OCI-LY3 (cell line): ENCODE data around the gene PEMT.

Experiments used
- H2AFZ ChIP-seq: fragments of 200-600, 300-600 bp; shearing (Covaris generic); 2 replicates; pipeline ENCODE4 v1.6.0; 2014; ENCODE audit warnings: antibody characterized with exemption, low read depth, low read length
- H3K27ac ChIP-seq: fragments of 200-600, 300-600 bp; sonication (generic); 2 replicates; pipeline ENCODE4 v1.5.1; 2014; ENCODE audit warnings: mild to moderate bottlenecking, low read length, moderate library complexity, mixed read lengths
- H3K27me3 ChIP-seq: fragments of 200-600, 300-600 bp; sonication (generic); 2 replicates; pipeline ENCODE4 v1.6.1; 2014; ENCODE audit warnings: low read depth, low read length, mixed read lengths
- H3K36me3 ChIP-seq: fragments of 200-600, 300-600 bp; sonication (generic); replicated peaks from 2 replicates; pipeline ENCODE3; 2014; ENCODE audit warnings: low read depth, low read length, mixed read lengths
- H3K4me1 ChIP-seq: fragments of 300-600, 200-600 bp; sonication (generic); 2 replicates; pipeline ENCODE4 v1.6.1; 2014; ENCODE audit warnings: low read length, mixed read lengths
- H3K4me2 ChIP-seq: fragments of 200-600, 300-600 bp; sonication (generic); 2 replicates; pipeline ENCODE4 v1.6.1; 2014; ENCODE audit warnings: low read length, mixed read lengths
- H3K4me3 ChIP-seq: fragments of 300-600, 200-600 bp; sonication (generic); 2 replicates; pipeline ENCODE4 v1.5.1; 2014; ENCODE audit warnings: antibody characterized with exemption, mild to moderate bottlenecking, low read length, moderate library complexity
- H3K79me2 ChIP-seq: fragments of 300-600, 200-600 bp; shearing (Covaris generic); 2 replicates; pipeline ENCODE4 v1.6.1; 2014; ENCODE audit warnings: mild to moderate bottlenecking, low read length, mixed read lengths
- H3K9ac ChIP-seq: fragments of 300-600, 200-600 bp; shearing (Covaris generic); 2 replicates; pipeline ENCODE4 v1.6.0; 2014; ENCODE audit warnings: mild to moderate bottlenecking, low read length, moderate library complexity
- H3K9me3 ChIP-seq: fragments of 200-600, 300-600 bp; shearing (Covaris generic); 2 replicates; pipeline ENCODE4 v1.6.1; 2014; ENCODE audit warnings: low read length, mixed read lengths; ENCODE audit not compliant: insufficient read depth
- H4K20me1 ChIP-seq: fragments of 200-600, 300-600 bp; sonication (generic); 2 replicates; pipeline ENCODE4 v1.6.1; 2016; ENCODE audit warnings: low read length, mixed read lengths; ENCODE audit not compliant: insufficient read depth
- EZH2phosphoT487 ChIP-seq: fragments of 200-600 bp; shearing (Covaris generic); IDR thresholded peaks from 2 replicates; pipeline ENCODE4 v1.6.1; 2018; ENCODE audit warnings: antibody characterized with exemption, mixed run types, low read depth
- TF ChIP-seq, protein P1 (sequence below): fragments of 200-600, 300-600 bp; sonication (generic); IDR thresholded peaks from 2 replicates; pipeline ENCODE4 v1.5.1; 2014; ENCODE audit warnings: antibody characterized with exemption, low read length, low read depth

The PEMT gene

DNA sequence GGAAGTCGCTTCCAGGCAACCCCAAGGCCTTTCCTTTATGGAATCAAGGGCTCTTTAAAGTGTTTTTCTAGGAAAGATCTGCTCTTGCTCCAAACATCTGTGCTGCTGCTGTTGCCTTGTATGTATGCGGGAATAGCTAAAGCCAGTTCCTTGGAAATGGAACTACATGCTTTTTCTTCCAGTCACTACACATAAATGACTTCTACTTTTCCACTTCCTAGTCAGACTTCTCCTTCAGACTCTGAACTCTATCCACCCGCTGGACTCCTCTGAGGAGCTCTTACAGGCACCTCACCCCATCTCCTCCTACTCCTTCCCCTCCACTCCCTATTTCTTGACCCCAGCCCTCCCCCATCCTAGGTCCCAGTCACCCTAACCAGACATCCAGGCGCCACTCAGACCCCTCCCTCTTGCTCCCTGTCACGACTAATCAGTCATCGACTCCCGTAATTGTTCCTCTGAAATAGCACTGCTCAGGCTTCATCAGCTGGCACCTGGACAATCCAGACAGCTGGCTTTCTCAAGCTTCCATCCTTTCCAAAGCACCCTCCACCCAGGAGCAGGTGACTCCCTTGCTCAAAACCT, 15.0 kb upstream of the PEMT start:
- Histone ChIP-seq H3K9me3 (no peaks in the 10 kb centered on the region), H4K20me1 (no peaks in the 10 kb centered on the region), H3K4me1 (no peaks in the 10 kb centered on the region), H3K27me3 (no peaks in the 10 kb centered on the region), H3K4me2 (no peak overlapping the region), H3K36me3 (no peaks in the 10 kb centered on the region), H3K27ac (no peak overlapping the region), H3K79me2 (no peaks in the 10 kb centered on the region), H3K9ac (no peak overlapping the region), H3K4me3 (no peak overlapping the region), H2AFZ (no peak overlapping the region)
- TF ChIP-seq, protein P1, sequence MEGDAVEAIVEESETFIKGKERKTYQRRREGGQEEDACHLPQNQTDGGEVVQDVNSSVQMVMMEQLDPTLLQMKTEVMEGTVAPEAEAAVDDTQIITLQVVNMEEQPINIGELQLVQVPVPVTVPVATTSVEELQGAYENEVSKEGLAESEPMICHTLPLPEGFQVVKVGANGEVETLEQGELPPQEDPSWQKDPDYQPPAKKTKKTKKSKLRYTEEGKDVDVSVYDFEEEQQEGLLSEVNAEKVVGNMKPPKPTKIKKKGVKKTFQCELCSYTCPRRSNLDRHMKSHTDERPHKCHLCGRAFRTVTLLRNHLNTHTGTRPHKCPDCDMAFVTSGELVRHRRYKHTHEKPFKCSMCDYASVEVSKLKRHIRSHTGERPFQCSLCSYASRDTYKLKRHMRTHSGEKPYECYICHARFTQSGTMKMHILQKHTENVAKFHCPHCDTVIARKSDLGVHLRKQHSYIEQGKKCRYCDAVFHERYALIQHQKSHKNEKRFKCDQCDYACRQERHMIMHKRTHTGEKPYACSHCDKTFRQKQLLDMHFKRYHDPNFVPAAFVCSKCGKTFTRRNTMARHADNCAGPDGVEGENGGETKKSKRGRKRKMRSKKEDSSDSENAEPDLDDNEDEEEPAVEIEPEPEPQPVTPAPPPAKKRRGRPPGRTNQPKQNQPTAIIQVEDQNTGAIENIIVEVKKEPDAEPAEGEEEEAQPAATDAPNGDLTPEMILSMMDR, result no peak
- TF ChIP-seq EZH2phosphoT487, result no peak

DNA sequence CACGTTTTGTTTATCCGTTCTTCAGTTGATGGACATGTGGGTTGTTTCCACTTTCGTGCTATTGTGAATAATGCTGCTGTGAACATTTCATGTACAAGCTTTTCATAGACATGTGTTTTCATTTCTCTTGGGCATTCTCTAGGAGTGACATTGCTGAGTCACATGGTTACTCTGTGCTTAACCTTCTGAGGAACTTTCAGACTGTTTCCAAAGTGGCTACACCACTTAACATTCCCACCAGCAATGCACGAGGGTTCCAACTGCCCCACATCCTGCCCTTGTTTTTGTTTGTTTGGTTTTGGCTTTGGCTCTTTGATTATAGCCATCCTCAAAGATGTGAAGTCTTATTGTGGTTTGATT, 14.2 kb upstream of the PEMT start:
- H3K4me1 ChIP-seq, result no peaks in the 10 kb centered on the region
- no peak overlapping the region for H3K4me2 ChIP-seq
- no peak overlapping the region for H2AFZ ChIP-seq
- H3K4me3 ChIP-seq, result no peak overlapping the region
- H4K20me1 ChIP-seq, result no peaks in the 10 kb centered on the region
- no peak overlapping the region for H3K9ac ChIP-seq
- H3K9me3 ChIP-seq, result no peaks in the 10 kb centered on the region
- H3K79me2 ChIP-seq, result no peaks in the 10 kb centered on the region
- TF ChIP-seq EZH2phosphoT487, result no peak
- TF ChIP-seq, protein P1, result no peak
- H3K27me3 ChIP-seq, result no peaks in the 10 kb centered on the region
- H3K36me3 ChIP-seq, result no peaks in the 10 kb centered on the region
- no peak overlapping the region for H3K27ac ChIP-seq

DNA sequence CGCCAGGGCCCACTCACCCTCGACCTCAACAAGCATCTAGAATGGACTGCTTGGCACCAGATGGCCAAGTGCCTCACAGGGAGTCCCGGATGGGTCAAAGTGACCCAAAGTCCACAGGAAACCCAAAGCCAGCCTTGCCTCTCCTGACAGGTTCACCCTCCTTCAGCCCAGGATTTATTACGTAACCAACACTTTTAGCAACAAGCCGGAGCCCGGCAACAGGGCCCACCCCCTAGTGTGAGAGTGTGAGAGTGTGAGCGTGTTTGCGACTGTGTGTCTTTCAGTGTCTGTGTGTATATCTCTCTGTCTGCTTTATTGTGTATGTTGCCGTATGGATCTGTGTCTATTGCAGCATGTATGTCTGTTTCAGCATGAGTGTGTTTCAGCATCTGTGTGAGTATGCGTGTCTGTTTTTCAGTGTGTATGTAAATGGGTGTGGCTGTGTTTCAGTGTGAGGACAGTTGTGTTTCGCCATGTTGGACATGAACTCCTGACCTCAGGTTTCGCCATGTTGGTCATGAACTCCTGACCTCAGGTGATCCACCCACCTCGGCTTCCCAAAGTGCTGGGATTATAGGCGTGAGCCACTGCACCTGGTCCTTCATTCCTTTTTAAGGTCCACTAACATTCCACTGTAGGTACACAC, 13.7 kb upstream of the PEMT start:
- H4K20me1 ChIP-seq, result no peaks in the 10 kb centered on the region
- TF ChIP-seq EZH2phosphoT487, result no peak
- TF ChIP-seq, protein P1, result no peak
- H3K4me2 ChIP-seq, result no peak overlapping the region

DNA sequence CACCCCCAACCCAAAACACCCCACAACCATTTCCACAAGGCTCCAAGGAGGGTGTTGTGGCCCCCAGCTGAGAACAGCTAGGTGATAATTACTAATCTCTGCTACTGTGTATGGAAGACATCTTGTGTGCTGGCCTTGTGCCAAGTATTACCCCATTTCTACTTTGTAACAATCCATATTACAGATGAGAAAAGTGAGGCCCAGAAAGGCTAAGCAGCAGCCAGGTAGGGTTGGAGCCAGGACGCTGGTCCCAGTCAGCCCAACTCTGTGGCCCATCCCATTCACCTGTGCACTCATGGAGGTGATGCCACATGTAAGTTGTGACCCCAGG, 12.4 kb upstream of the PEMT start:
- TF ChIP-seq EZH2phosphoT487, result no peak
- TF ChIP-seq, protein P1, result no peak
- Histone ChIP-seq H3K4me3 (no peak overlapping the region), H4K20me1 (no peaks in the 10 kb centered on the region), H3K4me2 (no peak overlapping the region), H3K36me3 (no peaks in the 10 kb centered on the region), H2AFZ (no peak overlapping the region), H3K9ac (no peak overlapping the region), H3K27ac (no peak overlapping the region), H3K79me2 (no peaks in the 10 kb centered on the region), H3K27me3 (no peaks in the 10 kb centered on the region), H3K4me1 (no peaks in the 10 kb centered on the region), H3K9me3 (no peaks in the 10 kb centered on the region)

More for the DNA sequence above, 13.7 kb upstream of the PEMT start:
- no peaks in the 10 kb centered on the region for H3K4me1 ChIP-seq
- H2AFZ ChIP-seq, result no peak overlapping the region
- H3K27ac ChIP-seq, result no peak overlapping the region
- H3K4me3 ChIP-seq, result no peak overlapping the region
- no peaks in the 10 kb centered on the region for H3K79me2 ChIP-seq
- no peaks in the 10 kb centered on the region for H3K9me3 ChIP-seq
- H3K9ac ChIP-seq, result no peak overlapping the region
- H3K36me3 ChIP-seq, result no peaks in the 10 kb centered on the region
- no peaks in the 10 kb centered on the region for H3K27me3 ChIP-seq
